Endothelial cell of umbilical vein (primary cell): ENCODE results near the gene COL19A1. TPM values are rescaled to one million over a fixed set of nuclear protein-coding genes. Genes with fewer than 3 reads are reported as not detected.

Experiments
- BruUV-seq: library from RNA; stranded (reverse); fragments of 400-500 nt; replicated peaks from 2 replicates; lab custom pipeline; 2021; lab: Mats Ljungman, UMichigan
- CTCF ChIA-PET: fragments of 300-600, 350-600 bp; sonication (Branson Sonifier 250); formaldehyde crosslinking; loops from one replicate; lab custom pipeline; 2021; ENCODE audit warnings: antibody characterized with exemption, inconsistent platforms; lab: Charles Lee
- POLR2A ChIA-PET: fragments of 300-600, 350-600 bp; sonication (Branson Sonifier 250); formaldehyde crosslinking; loops from one replicate; lab custom pipeline; 2021; ENCODE audit warnings: antibody characterized with exemption, inconsistent platforms; lab: Charles Lee
- DNase-seq: peaks from one replicate; pipeline ENCODE4 v3.0.0-alpha.2; 2011; ENCODE audit warnings: low read depth, low spot score
- FAIRE-seq: peaks from 2 replicates; lab custom pipeline; 2011; peaks lifted over from hg19 to GRCh38; lab: Jason Lieb, UNC
- H2AFZ ChIP-seq: 2 replicates; pipeline ENCODE4 v1.6.0; 2012; ENCODE audit warnings: low read depth, low read length, control low read depth, inconsistent platforms
- H3K27ac ChIP-seq: 2 replicates; pipeline ENCODE4 v1.5.1; 2011; ENCODE audit warnings: low read depth, mild to moderate bottlenecking, control low read depth, low read length, moderate library complexity; ENCODE audit not compliant: insufficient read depth
- H3K27me3 ChIP-seq, 2 experiments: 2 replicates each; pipeline versions ENCODE4 v1.6.0 to v1.6.1; 2011; ENCODE audit warnings: low read length in 2 of 2, mixed read lengths in 1 of 2; ENCODE audit not compliant: control insufficient read depth in 2 of 2, insufficient read depth in 2 of 2
- H3K36me3 ChIP-seq, 2 experiments: 2 replicates in 1 of 2; 3 replicates in 1 of 2; pipeline ENCODE4 v1.5.1; 2011; ENCODE audit warnings: low read length in 2 of 2, mild to moderate bottlenecking in 1 of 2, moderate library complexity in 1 of 2; ENCODE audit not compliant: control insufficient read depth in 2 of 2, insufficient read depth in 2 of 2; ENCODE audit errors: extremely low read depth in 1 of 2
- H3K4me1 ChIP-seq: 3 replicates; pipeline ENCODE4 v1.5.1; 2011; ENCODE audit warnings: mild to moderate bottlenecking, low read length; ENCODE audit not compliant: control insufficient read depth, insufficient read depth; ENCODE audit errors: extremely low read depth
- H3K4me2 ChIP-seq: 2 replicates; pipeline ENCODE4 v1.6.1; 2011; ENCODE audit warnings: low read length, control low read depth, mixed read lengths; ENCODE audit not compliant: insufficient read depth
- H3K4me3 ChIP-seq, 3 experiments: fragments of 200-600 bp in 1 of 3; sonication (generic), shearing (Covaris generic) in 1 of 3; replicated peaks in 1 of 3; 2 replicates each; pipeline ENCODE4 v1.5.1; 2011 to 2016; ENCODE audit warnings: control low read depth in 3 of 3, low read length in 3 of 3, mild to moderate bottlenecking in 2 of 3, inconsistent platforms in 1 of 3, low read depth in 1 of 3, moderate library complexity in 1 of 3; ENCODE audit not compliant: insufficient read depth in 1 of 3
- H3K79me2 ChIP-seq: 2 replicates; pipeline ENCODE4 v1.6.0; 2012; ENCODE audit warnings: low read length, inconsistent platforms; ENCODE audit not compliant: control insufficient read depth, insufficient read depth
- H3K9ac ChIP-seq: replicated peaks from 2 replicates; pipeline ENCODE3; 2011; ENCODE audit warnings: low read length, control low read depth; ENCODE audit not compliant: insufficient read depth; ENCODE audit errors: extremely low read depth
- H3K9me1 ChIP-seq: replicated peaks from 3 replicates; pipeline ENCODE4 v1.6.0; 2011; ENCODE audit warnings: mild to moderate bottlenecking, low read length; ENCODE audit not compliant: control insufficient read depth, insufficient read depth; ENCODE audit errors: extremely low read depth
- H3K9me3 ChIP-seq: replicated peaks from 2 replicates; pipeline ENCODE4 v1.5.1; 2012; ENCODE audit warnings: low read length, inconsistent platforms; ENCODE audit not compliant: control insufficient read depth, insufficient read depth
- H4K20me1 ChIP-seq: replicated peaks from 2 replicates; pipeline ENCODE3; 2011; ENCODE audit warnings: mild to moderate bottlenecking, low read length; ENCODE audit not compliant: control insufficient read depth, insufficient read depth; ENCODE audit errors: extremely low read depth
- FOS ChIP-seq: IDR thresholded peaks from 2 replicates; pipeline ENCODE4 v1.6.1; 2011; ENCODE audit warnings: mild to moderate bottlenecking, low read length, moderate library complexity, borderline replicate concordance; ENCODE audit not compliant: insufficient read depth
- GATA2 ChIP-seq: IDR thresholded peaks from 2 replicates; pipeline ENCODE4 v1.7.0; 2011; ENCODE audit warnings: low read depth, mild to moderate bottlenecking, moderate library complexity, mixed read lengths, low read length; ENCODE audit not compliant: insufficient read length, insufficient read depth
- JUN ChIP-seq: IDR thresholded peaks from 2 replicates; pipeline ENCODE4 v1.6.1; 2011; ENCODE audit warnings: borderline replicate concordance, low read depth; ENCODE audit not compliant: insufficient read length, insufficient read depth
- MYC ChIP-seq: IDR thresholded peaks from one replicate; pipeline ENCODE4 v1.6.1; 2011; ENCODE audit warnings: mild to moderate bottlenecking, low read depth, low read length
- POLR2A ChIP-seq: IDR thresholded peaks from 2 replicates; pipeline ENCODE4 v1.6.1; 2012; ENCODE audit warnings: low read depth, mild to moderate bottlenecking, control low read depth, low read length
- POLR2AphosphoS5 ChIP-seq: IDR thresholded peaks from 2 replicates; pipeline ENCODE4 v1.6.1; 2012; ENCODE audit warnings: low read depth, mild to moderate bottlenecking, control low read depth, low read length, moderate library complexity; ENCODE audit not compliant: insufficient read depth
- dilution Hi-C: fragments of 300-500 bp; cut with MboI; formaldehyde crosslinking; loops from one replicate; pipeline ENCODE4 v1.15.0; 2019; ENCODE audit warnings: low sequenced_read_pairs; ENCODE audit not compliant: extremely low pct_ligation_motif_present
- intact Hi-C: fragments of 100-400 bp; cut with micrococcal nuclease; formaldehyde crosslinking; loops from one replicate; pipeline ENCODE4 v1.10.0; 2022
- polyA plus RNA-seq, 4 experiments: library from polyadenylated mRNA; depleted of rRNA in 3 of 4; stranded (reverse) in 3 of 4; unstranded in 1 of 4; fragments of >200 nt; gene quantifications; 2 replicates each; pipeline versions ENCODE4 v1.2.1 to v1.2.3, GENCODE V29; 2011 to 2012; ENCODE audit warnings: missing spikeins in 1 of 4
- total RNA-seq: library from RNA; stranded (reverse); gene quantifications from 2 replicates; pipeline ENCODE4 v1.2.3, GENCODE V29; 2021
- TF ChIP-seq, protein P1 (sequence below), 2 donors: IDR thresholded peaks; 1 replicate in 1 of 2; 2 replicates in 1 of 2; pipeline ENCODE4 v1.5.1; 2011; ENCODE audit warnings: low read length in 2 of 2, mild to moderate bottlenecking in 2 of 2, moderate library complexity in 2 of 2, control low read depth in 1 of 2, inconsistent platforms in 1 of 2, low read depth in 1 of 2; ENCODE audit not compliant: insufficient read depth in 1 of 2; ENCODE audit errors: extremely low read depth in 1 of 2
- TF ChIP-seq, protein P2 (sequence below): IDR thresholded peaks from 2 replicates; pipeline ENCODE4 v1.6.1; 2011; ENCODE audit not compliant: insufficient read depth, insufficient read length

COL19A1 gene
- total and polyA plus RNA-seq, 2 donors (not counting 3 experiments of a cell fraction or from before 2014, with no cell fraction given): not detected

DNA sequence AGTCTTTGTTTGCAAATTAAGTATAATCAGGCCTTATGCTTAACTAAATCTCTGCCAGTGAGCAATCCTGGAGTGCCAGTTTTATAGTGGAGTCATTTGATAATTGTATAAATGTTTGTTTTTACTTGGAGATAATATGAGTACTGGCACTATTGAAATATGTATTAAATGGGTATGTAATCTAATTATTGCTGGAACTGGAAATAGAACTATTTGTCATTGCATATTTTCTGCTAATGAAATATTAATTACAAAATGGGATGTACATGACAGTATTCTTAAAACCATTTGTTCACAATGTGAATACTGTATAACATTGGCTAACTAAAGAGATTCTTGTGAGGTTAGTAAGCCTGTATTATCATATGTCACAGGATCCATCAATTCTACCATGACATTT, 49.0 kb upstream of the COL19A1 start:
- no peak overlapping the region for H3K4me2 ChIP-seq
- no peaks in the 10 kb centered on the region for H4K20me1 ChIP-seq
- no peaks in the 10 kb centered on the region for H3K4me1 ChIP-seq
- no peak overlapping the region for H3K9ac ChIP-seq
- POLR2A ChIA-PET: no interaction called here
- H3K27me3 ChIP-seq: no peaks in the 10 kb centered on the region
- H3K9me3 ChIP-seq: no peaks in the 10 kb centered on the region
- no peak overlapping the region for H2AFZ ChIP-seq
- no peaks in the 10 kb centered on the region for H3K36me3 ChIP-seq
- FAIRE-seq: no peak
- H3K9me1 ChIP-seq: no peaks in the 10 kb centered on the region
- CTCF ChIA-PET: no interaction called here
- dilution Hi-C loops (no loop called here), intact Hi-C loops (no loop called here)
- H3K27ac ChIP-seq: no peak overlapping the region
- BruUV-seq: no TSS peak
- H3K4me3 ChIP-seq: no peak overlapping the region
- TF ChIP-seq MYC: no peak
- no peak for TF ChIP-seq JUN
- TF ChIP-seq POLR2A: no peak
- TF ChIP-seq, protein P1, sequence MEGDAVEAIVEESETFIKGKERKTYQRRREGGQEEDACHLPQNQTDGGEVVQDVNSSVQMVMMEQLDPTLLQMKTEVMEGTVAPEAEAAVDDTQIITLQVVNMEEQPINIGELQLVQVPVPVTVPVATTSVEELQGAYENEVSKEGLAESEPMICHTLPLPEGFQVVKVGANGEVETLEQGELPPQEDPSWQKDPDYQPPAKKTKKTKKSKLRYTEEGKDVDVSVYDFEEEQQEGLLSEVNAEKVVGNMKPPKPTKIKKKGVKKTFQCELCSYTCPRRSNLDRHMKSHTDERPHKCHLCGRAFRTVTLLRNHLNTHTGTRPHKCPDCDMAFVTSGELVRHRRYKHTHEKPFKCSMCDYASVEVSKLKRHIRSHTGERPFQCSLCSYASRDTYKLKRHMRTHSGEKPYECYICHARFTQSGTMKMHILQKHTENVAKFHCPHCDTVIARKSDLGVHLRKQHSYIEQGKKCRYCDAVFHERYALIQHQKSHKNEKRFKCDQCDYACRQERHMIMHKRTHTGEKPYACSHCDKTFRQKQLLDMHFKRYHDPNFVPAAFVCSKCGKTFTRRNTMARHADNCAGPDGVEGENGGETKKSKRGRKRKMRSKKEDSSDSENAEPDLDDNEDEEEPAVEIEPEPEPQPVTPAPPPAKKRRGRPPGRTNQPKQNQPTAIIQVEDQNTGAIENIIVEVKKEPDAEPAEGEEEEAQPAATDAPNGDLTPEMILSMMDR (IDR thresholded peaks at IDR 0.05; ENCODE audit: extremely low read depth in 1 of 2, insufficient read depth in 1 of 2, low read depth in 1 of 2, low read length in 2 of 2): no peak
- TF ChIP-seq FOS: no peak
- no peak for TF ChIP-seq GATA2
- TF ChIP-seq, protein P2, sequence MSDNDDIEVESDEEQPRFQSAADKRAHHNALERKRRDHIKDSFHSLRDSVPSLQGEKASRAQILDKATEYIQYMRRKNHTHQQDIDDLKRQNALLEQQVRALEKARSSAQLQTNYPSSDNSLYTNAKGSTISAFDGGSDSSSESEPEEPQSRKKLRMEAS: no peak
- no peak for TF ChIP-seq POLR2AphosphoS5
- no peak for DNase-seq
- no peaks in the 10 kb centered on the region for H3K79me2 ChIP-seq
